GM18868 (cell line): ENCODE data around the gene SLC17A4.

Experiments used
- ATAC-seq: cut with Tn5 transposase; IDR thresholded peaks from one replicate; pipeline ENCODE4 v1.9.1; 2021; ENCODE audit warnings: mild to moderate bottlenecking, moderate library complexity; ENCODE audit not compliant: unreplicated experiment

Gene SLC17A4

GRCh38 chr6:25749837-25750236 is 4.7 kb upstream of the SLC17A4 start:
- no peak for ATAC-seq

GRCh38 chr6:25750906-25751305 is 3.6 kb upstream of the SLC17A4 start:
- no peak for ATAC-seq

- ATAC-seq, result no peak
These were observed 1.5 kb upstream of the SLC17A4 start for GRCh38 chr6:25753079-25753478.

- no peak for ATAC-seq
These were observed 941 bp downstream of the SLC17A4 start for GRCh38 chr6:25755483-25755882.

- no peak for ATAC-seq
These were observed 2.1 kb downstream of the SLC17A4 start for GRCh38 chr6:25756382-25757363.

GRCh38 chr6:25757936-25758642 is 3.5 kb downstream of the SLC17A4 start:
- no peak for ATAC-seq

GRCh38 chr6:25764611-25765010 is 10.1 kb downstream of the SLC17A4 start:
- no peak for ATAC-seq

GRCh38 chr6:25768566-25768965 is 14.0 kb downstream of the SLC17A4 start:
- ATAC-seq, result no peak

- no peak for ATAC-seq
These were observed 15.4 kb downstream of the SLC17A4 start for GRCh38 chr6:25769983-25770382.

GRCh38 chr6:25774120-25774715 is 19.7 kb downstream of the SLC17A4 start:
- no peak for ATAC-seq

GRCh38 chr6:25777031-25777430 is 22.5 kb downstream of the SLC17A4 start:
- no peak for ATAC-seq

- no peak for ATAC-seq
These were observed 23.5 kb downstream of the SLC17A4 start for GRCh38 chr6:25777856-25778649.

- ATAC-seq, result no peak
These were observed 26.6 kb downstream of the SLC17A4 start for GRCh38 chr6:25781134-25781533.

GRCh38 chr6:25787428-25787827 is 32.9 kb downstream of the SLC17A4 start:
- ATAC-seq, result no peak

GRCh38 chr6:25788305-25788922 is 33.9 kb downstream of the SLC17A4 start:
- ATAC-seq, result peak; percentile 49

- no peak for ATAC-seq
These were observed 34.9 kb downstream of the SLC17A4 start for GRCh38 chr6:25789475-25789874.

- ATAC-seq, result no peak
These were observed 37.5 kb downstream of the SLC17A4 start for GRCh38 chr6:25792016-25792415.

- no peak for ATAC-seq
These were observed 39.4 kb downstream of the SLC17A4 start for GRCh38 chr6:25793970-25794369.

GRCh38 chr6:25794784-25795183 is 40.2 kb downstream of the SLC17A4 start:
- no peak for ATAC-seq

- ATAC-seq, result no peak
These were observed 46.9 kb downstream of the SLC17A4 start for GRCh38 chr6:25801436-25801835.
